ENCODE data around the gene TMEM9.

GRCh38 chr1:201128476-201128875 lies 25.8 kb downstream of the TMEM9 start:
- TF ChIP-seq CTCF (conservative IDR thresholded peaks at IDR 0.05; ENCODE audit: low read length) (no peak), EZH2phosphoT487 (IDR thresholded peaks at IDR 0.05; ENCODE audit: borderline replicate concordance, low read depth, low read length) (no peak)

Data from OCI-LY7 (cell line).